ENCODE data around the gene SCCPDH. TPM values are rescaled to one million over a fixed set of nuclear protein-coding genes. Genes with fewer than 3 reads are reported as not detected.
"Not testable (repeated sequence)": the region's sequence is repeated elsewhere in the genome, so short reads cannot be mapped to it uniquely, and the experiment has no call there.

SCCPDH gene
- total RNA-seq, 1 donor from 2014 or later: 34.4 TPM

DNA sequence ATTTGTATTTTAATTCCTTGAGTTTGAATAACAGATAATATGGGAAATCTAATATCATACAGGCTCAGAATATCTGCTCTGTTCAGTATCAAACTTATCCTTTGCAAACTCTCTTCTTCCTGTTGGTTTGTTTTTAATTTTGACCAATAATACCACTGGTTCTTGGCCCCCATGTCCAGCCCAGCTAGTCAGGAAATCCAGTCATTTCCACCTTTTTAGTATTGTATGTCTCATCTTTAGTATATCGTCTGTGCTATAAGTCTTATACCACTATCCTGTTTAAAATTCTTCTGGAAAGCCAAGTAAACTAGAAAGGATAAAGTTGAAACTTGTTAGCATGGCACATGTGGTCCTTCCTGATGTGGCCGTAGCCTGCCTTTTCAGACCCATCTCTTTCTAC lies 10.7 kb downstream of the SCCPDH start:
- H3K36me3 Mint-ChIP-seq (ENCODE audit: unreplicated experiment): peaks cover 44% of the 10 kb centered on the region
- H3K4me1 Mint-ChIP-seq (ENCODE audit: unreplicated experiment): no peaks in the 10 kb centered on the region
- TF ChIP-seq, protein P1, sequence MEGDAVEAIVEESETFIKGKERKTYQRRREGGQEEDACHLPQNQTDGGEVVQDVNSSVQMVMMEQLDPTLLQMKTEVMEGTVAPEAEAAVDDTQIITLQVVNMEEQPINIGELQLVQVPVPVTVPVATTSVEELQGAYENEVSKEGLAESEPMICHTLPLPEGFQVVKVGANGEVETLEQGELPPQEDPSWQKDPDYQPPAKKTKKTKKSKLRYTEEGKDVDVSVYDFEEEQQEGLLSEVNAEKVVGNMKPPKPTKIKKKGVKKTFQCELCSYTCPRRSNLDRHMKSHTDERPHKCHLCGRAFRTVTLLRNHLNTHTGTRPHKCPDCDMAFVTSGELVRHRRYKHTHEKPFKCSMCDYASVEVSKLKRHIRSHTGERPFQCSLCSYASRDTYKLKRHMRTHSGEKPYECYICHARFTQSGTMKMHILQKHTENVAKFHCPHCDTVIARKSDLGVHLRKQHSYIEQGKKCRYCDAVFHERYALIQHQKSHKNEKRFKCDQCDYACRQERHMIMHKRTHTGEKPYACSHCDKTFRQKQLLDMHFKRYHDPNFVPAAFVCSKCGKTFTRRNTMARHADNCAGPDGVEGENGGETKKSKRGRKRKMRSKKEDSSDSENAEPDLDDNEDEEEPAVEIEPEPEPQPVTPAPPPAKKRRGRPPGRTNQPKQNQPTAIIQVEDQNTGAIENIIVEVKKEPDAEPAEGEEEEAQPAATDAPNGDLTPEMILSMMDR (IDR thresholded peaks at IDR 0.05): no peak

DNA sequence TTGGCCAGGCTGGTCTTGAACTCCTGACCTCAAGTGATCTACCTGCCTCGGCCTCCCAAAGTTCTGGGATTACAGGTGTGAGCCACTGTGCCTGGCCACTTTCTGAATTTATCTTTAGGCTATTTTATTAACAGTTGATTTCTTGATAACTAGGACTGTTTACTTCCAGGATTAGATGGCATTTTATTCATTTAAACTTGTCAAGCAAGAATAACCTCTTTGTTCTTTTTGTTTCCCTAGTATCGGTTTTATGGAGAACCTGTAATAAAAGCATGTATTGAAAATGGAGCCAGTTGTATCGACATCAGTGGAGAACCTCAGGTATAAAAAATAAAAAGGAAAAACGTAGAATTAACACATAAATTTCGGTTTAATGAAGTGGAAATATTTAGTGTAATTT lies 11.5 kb downstream of the SCCPDH start:
- DNase-seq (ENCODE audit: extremely low spot score, unreplicated experiment): no peak
- peaks cover 37% of the 10 kb centered on the region for H3K36me3 Mint-ChIP-seq (ENCODE audit: unreplicated experiment)
- no peaks in the 10 kb centered on the region for H3K4me1 Mint-ChIP-seq (ENCODE audit: unreplicated experiment)
- no peaks in the 10 kb centered on the region for H3K27me3 Mint-ChIP-seq (ENCODE audit: unreplicated experiment)
- H3K9me3 Mint-ChIP-seq (ENCODE audit: unreplicated experiment): no peaks in the 10 kb centered on the region
- no peak overlapping the region for H3K27ac Mint-ChIP-seq (ENCODE audit: unreplicated experiment)
- TF ChIP-seq, protein P1 (IDR thresholded peaks at IDR 0.05): no peak
- H3K4me3 Mint-ChIP-seq (ENCODE audit: unreplicated experiment): no peak overlapping the region

More for the DNA sequence above, 10.7 kb downstream of the SCCPDH start:
- Mint-ChIP-seq H3K27me3 (ENCODE audit: unreplicated experiment) (no peaks in the 10 kb centered on the region), H3K4me3 (ENCODE audit: unreplicated experiment) (no peak overlapping the region), H3K9me3 (ENCODE audit: unreplicated experiment) (no peaks in the 10 kb centered on the region), H3K27ac (ENCODE audit: unreplicated experiment) (no peak overlapping the region)
- DNase-seq (ENCODE audit: extremely low spot score, unreplicated experiment): no peak

DNA sequence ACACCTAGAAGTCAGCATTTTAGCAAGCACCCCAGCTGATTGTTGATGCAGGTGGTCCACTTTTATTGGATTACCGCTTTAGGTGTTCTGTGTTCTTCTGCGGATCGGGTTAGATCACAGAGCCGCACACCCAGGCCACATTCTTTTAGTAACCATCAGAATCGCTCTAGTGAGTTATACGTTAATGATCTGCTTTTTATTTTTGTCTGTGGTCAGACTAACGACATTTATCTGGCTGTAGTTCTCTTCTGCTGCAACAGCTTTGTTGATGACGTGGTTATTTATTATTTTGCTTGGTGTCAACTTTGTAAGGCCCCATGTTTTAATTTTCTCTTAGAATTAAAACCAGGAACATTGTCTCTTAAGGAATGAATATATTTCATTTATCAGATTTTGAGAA lies 18.2 kb downstream of the SCCPDH start:
- no peak for DNase-seq (ENCODE audit: extremely low spot score, unreplicated experiment)
- Mint-ChIP-seq H3K27me3 (ENCODE audit: unreplicated experiment) (no peaks in the 10 kb centered on the region), H3K4me1 (ENCODE audit: unreplicated experiment) (no peaks in the 10 kb centered on the region), H3K4me3 (ENCODE audit: unreplicated experiment) (no peak overlapping the region), H3K36me3 (ENCODE audit: unreplicated experiment) (peaks cover 29% of the 10 kb centered on the region), H3K9me3 (ENCODE audit: unreplicated experiment) (no peaks in the 10 kb centered on the region), H3K27ac (ENCODE audit: unreplicated experiment) (no peak overlapping the region)
- TF ChIP-seq, protein P1 (IDR thresholded peaks at IDR 0.05): no peak

DNA sequence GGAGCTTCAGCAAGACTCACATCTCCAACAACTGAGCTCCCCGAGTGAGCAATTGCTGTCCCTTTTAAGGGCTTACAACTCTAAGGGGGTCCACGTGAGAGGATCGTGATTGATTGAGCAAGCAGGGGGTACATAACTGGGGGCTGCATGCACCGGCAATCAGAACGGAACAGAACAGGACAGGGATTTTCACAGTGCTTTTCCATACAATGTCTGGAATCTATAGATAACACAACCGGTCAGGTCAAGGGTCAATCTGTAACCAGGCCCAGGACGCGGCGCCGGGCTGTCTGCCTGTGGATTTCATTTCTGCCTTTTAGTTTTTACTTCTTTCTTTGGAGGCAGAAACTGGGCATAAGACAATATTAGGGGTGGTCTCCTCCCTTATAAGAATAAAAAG lies 21.9 kb downstream of the SCCPDH start:
- peaks cover 25% of the 10 kb centered on the region for H3K36me3 Mint-ChIP-seq (ENCODE audit: unreplicated experiment)
- not testable (repeated sequence) for H3K4me1 Mint-ChIP-seq (ENCODE audit: unreplicated experiment); H3K9me3 Mint-ChIP-seq (ENCODE audit: unreplicated experiment); H3K4me3 Mint-ChIP-seq (ENCODE audit: unreplicated experiment); H3K27ac Mint-ChIP-seq (ENCODE audit: unreplicated experiment); H3K27me3 Mint-ChIP-seq (ENCODE audit: unreplicated experiment); DNase-seq (ENCODE audit: extremely low spot score, unreplicated experiment)

DNA sequence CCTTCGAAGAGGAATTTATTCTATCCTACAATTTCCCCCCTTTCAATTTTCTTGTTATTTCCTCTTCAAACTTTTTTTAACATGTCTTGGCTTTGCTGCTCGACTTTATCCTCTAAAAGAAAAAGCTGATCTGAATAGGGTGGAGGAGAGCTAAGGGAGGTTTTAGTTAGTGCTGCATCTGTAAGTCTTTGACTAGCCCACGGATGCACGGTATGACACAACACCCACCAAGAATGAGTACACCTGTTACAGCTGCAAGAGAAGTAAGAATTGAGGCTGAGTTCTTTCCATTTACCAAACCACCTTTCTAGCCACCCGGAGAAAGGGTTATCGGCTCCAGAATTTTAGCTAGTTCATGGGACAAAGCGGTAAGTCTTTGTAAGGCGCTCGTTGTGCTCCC lies 23.8 kb downstream of the SCCPDH start:
- TF ChIP-seq, protein P1 (IDR thresholded peaks at IDR 0.05): no peak
- no peak overlapping the region for H3K27ac Mint-ChIP-seq (ENCODE audit: unreplicated experiment)
- H3K36me3 Mint-ChIP-seq (ENCODE audit: unreplicated experiment): peaks cover 16% of the 10 kb centered on the region
- H3K27me3 Mint-ChIP-seq (ENCODE audit: unreplicated experiment): no peaks in the 10 kb centered on the region
- DNase-seq (ENCODE audit: extremely low spot score, unreplicated experiment): no peak
- H3K4me3 Mint-ChIP-seq (ENCODE audit: unreplicated experiment): no peak overlapping the region
- H3K9me3 Mint-ChIP-seq (ENCODE audit: unreplicated experiment): no peaks in the 10 kb centered on the region
- H3K4me1 Mint-ChIP-seq (ENCODE audit: unreplicated experiment): no peaks in the 10 kb centered on the region

DNA sequence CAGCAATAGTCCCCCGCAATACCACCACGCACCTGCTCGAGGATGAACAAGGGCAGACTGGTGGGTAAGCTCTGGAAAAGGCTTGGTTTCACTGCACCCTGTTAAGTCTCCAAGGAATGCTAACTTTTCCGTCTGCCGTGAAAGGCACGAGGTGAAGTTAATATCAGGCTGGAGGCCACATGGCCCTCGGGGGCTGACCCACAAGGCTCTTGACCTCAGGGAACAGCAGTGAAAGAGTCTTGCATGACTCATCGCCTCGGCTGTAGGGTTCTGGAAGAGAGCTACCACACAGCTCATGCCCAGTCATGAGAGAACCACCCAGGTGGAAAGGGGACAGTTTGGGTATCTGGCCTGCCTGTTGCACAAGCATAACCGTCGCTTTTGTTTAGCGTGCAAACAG lies 24.7 kb downstream of the SCCPDH start:
- no peak for DNase-seq (ENCODE audit: extremely low spot score, unreplicated experiment)

More for the DNA sequence above, 24.7 kb downstream of the SCCPDH start:
- no peak overlapping the region for H3K4me3 Mint-ChIP-seq (ENCODE audit: unreplicated experiment)
- H3K9me3 Mint-ChIP-seq (ENCODE audit: unreplicated experiment): no peaks in the 10 kb centered on the region
- TF ChIP-seq, protein P1 (IDR thresholded peaks at IDR 0.05): no peak
- H3K27ac Mint-ChIP-seq (ENCODE audit: unreplicated experiment): no peak overlapping the region
- H3K4me1 Mint-ChIP-seq (ENCODE audit: unreplicated experiment): peaks cover 1% of the 10 kb centered on the region
- H3K36me3 Mint-ChIP-seq (ENCODE audit: unreplicated experiment): peaks cover 13% of the 10 kb centered on the region
- H3K27me3 Mint-ChIP-seq (ENCODE audit: unreplicated experiment): no peaks in the 10 kb centered on the region

Measured in osteocyte (in vitro differentiated cells).